Germinal center (tissue), 1 donor: ENCODE measurements around the gene KRT71.

Experiments used
- DNase-seq: peaks from one replicate; pipeline ENCODE4 v3.0.0; 2012; ENCODE audit warnings: mixed read lengths, low spot score

The KRT71 gene

DNA sequence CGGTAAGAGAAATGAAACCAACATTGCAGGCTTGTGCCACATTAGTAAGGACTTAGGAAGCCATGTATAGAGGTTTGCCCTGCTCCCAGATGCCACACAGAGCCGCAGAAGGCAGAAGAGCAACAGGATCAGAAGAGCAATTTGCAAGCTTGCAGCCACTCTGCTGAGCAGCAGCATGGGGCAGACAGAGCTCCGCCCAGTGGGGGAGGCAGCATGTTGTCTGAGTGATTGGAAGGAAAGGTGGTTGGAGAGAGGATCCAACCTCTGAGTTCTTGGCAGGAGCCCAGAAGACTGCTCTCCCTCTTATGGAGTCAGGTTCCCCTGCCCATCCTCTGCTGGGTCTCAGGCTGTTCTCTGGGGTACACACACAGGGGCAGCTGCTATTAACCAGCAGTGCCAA is 57.6 kb downstream of the KRT71 start:
- no peak for DNase-seq

DNA sequence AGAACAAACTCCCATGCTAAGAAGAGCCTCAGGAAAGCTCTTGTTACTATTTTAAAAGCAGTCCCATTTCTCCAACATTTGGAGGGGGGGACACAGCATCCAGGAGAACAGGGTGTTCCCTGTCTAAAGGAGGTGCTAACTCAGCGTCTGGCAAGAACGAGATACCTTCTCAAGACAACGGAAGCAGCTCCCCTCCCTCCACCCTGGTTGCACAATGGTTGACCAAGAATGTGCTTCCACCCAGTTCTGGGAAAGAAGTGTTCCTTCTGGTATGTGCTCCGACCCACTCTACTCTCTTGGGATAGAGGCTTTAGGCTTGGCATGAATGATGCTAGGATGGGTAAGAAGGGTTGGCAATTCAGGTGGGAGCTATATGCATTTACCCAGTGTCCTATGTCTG is 58.4 kb downstream of the KRT71 start:
- no peak for DNase-seq

DNA sequence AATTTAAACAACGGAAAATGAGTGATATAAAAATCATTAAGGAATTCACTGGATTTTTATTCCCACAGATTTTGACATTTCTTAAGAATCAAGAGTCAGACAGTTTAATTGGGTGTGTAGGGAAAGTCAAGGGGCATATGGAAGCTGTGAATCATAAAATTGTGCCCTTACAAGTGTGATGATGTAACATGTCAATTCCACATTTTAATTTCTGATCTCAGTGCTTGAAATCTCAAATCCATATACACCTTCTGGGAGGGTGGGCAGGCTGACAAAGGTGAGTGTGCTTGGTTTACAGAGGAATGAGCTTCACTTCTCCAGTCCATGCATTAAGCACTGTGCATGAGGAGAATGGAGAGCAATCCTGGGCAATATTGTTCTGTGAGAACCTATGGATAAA is 58.8 kb downstream of the KRT71 start:
- no peak for DNase-seq
